H9 (cell line): ENCODE measurements around the gene MED15. TPM values are rescaled to one million over a fixed set of nuclear protein-coding genes. Genes with fewer than 3 reads are reported as not detected.

Source experiments
- DNase-seq: peaks from one replicate; pipeline ENCODE4 v3.0.0-alpha.2; 2017
- H2AFZ ChIP-seq: one replicate; pipeline ENCODE4 v1.6.1; 2013; ENCODE audit warnings: mild to moderate bottlenecking, low read length, control low read depth, moderate library complexity
- H2AK5ac ChIP-seq: 2 replicates; pipeline ENCODE4 v1.6.1; 2013; ENCODE audit warnings: low read length, control low read depth, mixed read lengths; ENCODE audit not compliant: insufficient read length
- H2BK120ac ChIP-seq: one replicate; pipeline ENCODE4 v1.6.1; 2013; ENCODE audit warnings: low read depth, mild to moderate bottlenecking, low read length, control low read depth, inconsistent platforms; ENCODE audit not compliant: poor library complexity, severe bottlenecking
- H2BK12ac ChIP-seq: 2 replicates; pipeline ENCODE4 v1.6.1; 2013; ENCODE audit warnings: low read length, control low read depth, mixed read lengths, low read depth; ENCODE audit not compliant: insufficient read length
- H2BK15ac ChIP-seq: 2 replicates; pipeline ENCODE4 v1.6.1; 2013; ENCODE audit warnings: low read depth, low read length, control low read depth
- H2BK20ac ChIP-seq: one replicate; pipeline ENCODE4 v1.6.1; 2013; ENCODE audit warnings: low read depth, mild to moderate bottlenecking, low read length, control low read depth, inconsistent platforms; ENCODE audit not compliant: poor library complexity, severe bottlenecking
- H2BK5ac ChIP-seq: 2 replicates; pipeline ENCODE4 v1.6.1; 2013; ENCODE audit warnings: low read length, control low read depth, mixed read lengths; ENCODE audit not compliant: insufficient read length
- H3K14ac ChIP-seq: 2 replicates; pipeline ENCODE4 v1.6.1; 2013; ENCODE audit warnings: low read length, control low read depth; ENCODE audit not compliant: insufficient read depth
- H3K18ac ChIP-seq: 2 replicates; pipeline ENCODE4 v1.6.1; 2013; ENCODE audit warnings: low read depth, mild to moderate bottlenecking, mixed read lengths, low read length, control low read depth; ENCODE audit not compliant: insufficient read length
- H3K23ac ChIP-seq: 2 replicates; pipeline ENCODE4 v1.6.1; 2013; ENCODE audit warnings: low read length, control low read depth, mixed read lengths, low read depth; ENCODE audit not compliant: insufficient read length
- H3K23me2 ChIP-seq: 2 replicates; pipeline ENCODE4 v1.6.1; 2013; ENCODE audit warnings: low read depth, mild to moderate bottlenecking, mixed read lengths, low read length, control low read depth; ENCODE audit not compliant: insufficient read length, poor library complexity, severe bottlenecking
- H3K27ac ChIP-seq: 2 replicates; pipeline ENCODE4 v1.5.1; 2013; ENCODE audit warnings: low read length, control low read depth, mixed read lengths, low read depth; ENCODE audit not compliant: insufficient read length
- H3K27me3 ChIP-seq: 2 replicates; pipeline ENCODE4 v1.6.1; 2013; ENCODE audit warnings: low read length, control low read depth, inconsistent platforms; ENCODE audit not compliant: insufficient read depth
- H3K4ac ChIP-seq: 2 replicates; pipeline ENCODE4 v1.6.1; 2013; ENCODE audit warnings: low read depth, mild to moderate bottlenecking, control low read depth, inconsistent platforms, low read length, moderate library complexity
- H3K4me1 ChIP-seq: 2 replicates; pipeline ENCODE4 v1.6.1; 2013; ENCODE audit warnings: low read length, control low read depth, inconsistent platforms; ENCODE audit not compliant: insufficient read depth
- H3K4me2 ChIP-seq: 2 replicates; pipeline ENCODE4 v1.6.1; 2013; ENCODE audit warnings: low read length, control low read depth, mixed read lengths; ENCODE audit not compliant: insufficient read length, insufficient read depth
- H3K56ac ChIP-seq: 2 replicates; pipeline ENCODE4 v1.6.1; 2013; ENCODE audit warnings: low read depth, mild to moderate bottlenecking, mixed read lengths, low read length, control low read depth; ENCODE audit not compliant: insufficient read length
- H3K79me1 ChIP-seq: 2 replicates; pipeline ENCODE4 v1.6.1; 2013; ENCODE audit warnings: low read depth, mild to moderate bottlenecking, moderate library complexity, low read length, control low read depth, inconsistent platforms; ENCODE audit not compliant: insufficient read depth, poor library complexity, severe bottlenecking
- H3K79me2 ChIP-seq: 2 replicates; pipeline ENCODE4 v1.6.1; 2013; ENCODE audit warnings: low read length, control low read depth, inconsistent platforms; ENCODE audit not compliant: insufficient read depth
- H3K9ac ChIP-seq: 2 replicates; pipeline ENCODE4 v1.6.1; 2013; ENCODE audit warnings: low read length, control low read depth, mixed read lengths; ENCODE audit not compliant: insufficient read length; ENCODE audit errors: extremely low read depth
- H3K9me3 ChIP-seq: one replicate; pipeline ENCODE4 v1.6.1; 2013; ENCODE audit warnings: low read depth, low read length, inconsistent platforms; ENCODE audit not compliant: control insufficient read depth
- H3T11ph ChIP-seq: one replicate; pipeline ENCODE4 v1.6.1; 2013; ENCODE audit warnings: mild to moderate bottlenecking, low read length, control low read depth, inconsistent platforms
- H4K20me1 ChIP-seq: one replicate; pipeline ENCODE4 v1.6.1; 2013; ENCODE audit not compliant: control insufficient read depth, insufficient read length, insufficient read depth
- H4K5ac ChIP-seq: 2 replicates; pipeline ENCODE4 v1.6.1; 2013; ENCODE audit warnings: low read depth, mild to moderate bottlenecking, mixed read lengths, low read length, control low read depth; ENCODE audit not compliant: insufficient read length
- H4K8ac ChIP-seq: replicated peaks from 2 replicates; pipeline ENCODE4 v1.6.1; 2013; ENCODE audit warnings: low read length, control low read depth, mixed read lengths, low read depth; ENCODE audit not compliant: insufficient read length
- H4K91ac ChIP-seq: 2 replicates; pipeline ENCODE4 v1.6.1; 2013; ENCODE audit warnings: low read depth, mild to moderate bottlenecking, moderate library complexity, mixed read lengths, low read length, control low read depth; ENCODE audit not compliant: insufficient read length
- H3K27ac Mint-ChIP-seq, 3 experiments: 2 replicates in 2 of 3; 3 replicates in 1 of 3; pipeline ENCODE4 v1.8.0; 2020 to 2021; ENCODE audit warnings: mixed read lengths in 3 of 3, mild to moderate bottlenecking in 1 of 3, moderate library complexity in 1 of 3
- H3K27me3 Mint-ChIP-seq: 2 replicates; pipeline ENCODE4 v1.8.0; 2021; ENCODE audit warnings: low read depth, mild to moderate bottlenecking, moderate library complexity, mixed read lengths
- H3K36me3 Mint-ChIP-seq, 3 experiments: 2 replicates in 2 of 3; 3 replicates in 1 of 3; pipeline ENCODE4 v1.8.0; 2020 to 2021; ENCODE audit warnings: low read depth in 3 of 3, mixed read lengths in 3 of 3; ENCODE audit not compliant: insufficient read depth in 1 of 3
- H3K4me1 Mint-ChIP-seq, 2 experiments: 2 replicates each; pipeline ENCODE4 v1.8.0; 2020; ENCODE audit warnings: mixed read lengths in 2 of 2
- H3K4me3 Mint-ChIP-seq, 2 experiments: 2 replicates in 1 of 2; 3 replicates in 1 of 2; pipeline ENCODE4 v1.8.0; 2020 to 2021; ENCODE audit warnings: mild to moderate bottlenecking in 2 of 2, mixed read lengths in 2 of 2, moderate library complexity in 1 of 2
- H3K9me3 Mint-ChIP-seq, 2 experiments: 2 replicates in 1 of 2; 3 replicates in 1 of 2; pipeline ENCODE4 v1.8.0; 2020; ENCODE audit warnings: mild to moderate bottlenecking in 2 of 2, mixed read lengths in 2 of 2, moderate library complexity in 1 of 2
- WGBS: extraction: QIAGEN DNeasy Blood & Tissue Kit; methylation state at CpG from one replicate; pipeline ENCODE4 v1.1.7; 2013; ENCODE audit warnings: missing lambda C conversion rate, low lambda C conversion rate, mixed read lengths; ENCODE audit not compliant: insufficient read length; ENCODE audit errors: extremely low coverage; 5-methylcytosine and 5-hydroxymethylcytosine counted together
- total RNA-seq: library from RNA; stranded (reverse); gene quantifications from 2 replicates; pipeline ENCODE4 v1.2.1, GENCODE V29; 2021
- TF ChIP-seq, protein P1 (sequence below): fragments of 200-600 bp; sonication (generic); conservative IDR thresholded peaks from 3 replicates; pipeline ENCODE4 v1.8.0; 2021; ENCODE audit warnings: antibody characterized with exemption, mild to moderate bottlenecking

The MED15 gene
- total RNA-seq, 1 experiment from 2014 or later = 47.4 TPM

GRCh38 chr22:20616451-20617043, 109.1 kb downstream of the MED15 start:
- no peaks in the 10 kb centered on the region for H3K23me2 ChIP-seq
- H3K4me1 ChIP-seq = no peaks in the 10 kb centered on the region
- no peaks in the 10 kb centered on the region for H3K9me3 ChIP-seq
- H3K79me2 ChIP-seq = no peaks in the 10 kb centered on the region
- H3K4me3 Mint-ChIP-seq = no peak overlapping the region
- H2BK20ac ChIP-seq = no peak overlapping the region
- no peak overlapping the region for H2AFZ ChIP-seq
- H3K18ac ChIP-seq = no peak overlapping the region
- H3K36me3 Mint-ChIP-seq = no peaks in the 10 kb centered on the region; a peak in 1 of 7 replicates
- TF ChIP-seq, protein P1, sequence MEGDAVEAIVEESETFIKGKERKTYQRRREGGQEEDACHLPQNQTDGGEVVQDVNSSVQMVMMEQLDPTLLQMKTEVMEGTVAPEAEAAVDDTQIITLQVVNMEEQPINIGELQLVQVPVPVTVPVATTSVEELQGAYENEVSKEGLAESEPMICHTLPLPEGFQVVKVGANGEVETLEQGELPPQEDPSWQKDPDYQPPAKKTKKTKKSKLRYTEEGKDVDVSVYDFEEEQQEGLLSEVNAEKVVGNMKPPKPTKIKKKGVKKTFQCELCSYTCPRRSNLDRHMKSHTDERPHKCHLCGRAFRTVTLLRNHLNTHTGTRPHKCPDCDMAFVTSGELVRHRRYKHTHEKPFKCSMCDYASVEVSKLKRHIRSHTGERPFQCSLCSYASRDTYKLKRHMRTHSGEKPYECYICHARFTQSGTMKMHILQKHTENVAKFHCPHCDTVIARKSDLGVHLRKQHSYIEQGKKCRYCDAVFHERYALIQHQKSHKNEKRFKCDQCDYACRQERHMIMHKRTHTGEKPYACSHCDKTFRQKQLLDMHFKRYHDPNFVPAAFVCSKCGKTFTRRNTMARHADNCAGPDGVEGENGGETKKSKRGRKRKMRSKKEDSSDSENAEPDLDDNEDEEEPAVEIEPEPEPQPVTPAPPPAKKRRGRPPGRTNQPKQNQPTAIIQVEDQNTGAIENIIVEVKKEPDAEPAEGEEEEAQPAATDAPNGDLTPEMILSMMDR = no peak
- no peak overlapping the region for H3T11ph ChIP-seq
- no peak overlapping the region for H2BK15ac ChIP-seq
- no peaks in the 10 kb centered on the region for H3K9me3 Mint-ChIP-seq
- no peak overlapping the region for H3K14ac ChIP-seq
- H3K27me3 ChIP-seq = no peaks in the 10 kb centered on the region
- H4K91ac ChIP-seq = no peak overlapping the region
- H3K27ac Mint-ChIP-seq = no peak overlapping the region
- H3K56ac ChIP-seq = no peak overlapping the region
- no peak overlapping the region for H2BK120ac ChIP-seq
- H3K79me1 ChIP-seq = no peaks in the 10 kb centered on the region
- H3K4me1 Mint-ChIP-seq = no peaks in the 10 kb centered on the region
- no peak for DNase-seq
- H4K5ac ChIP-seq = no peak overlapping the region
- H3K27ac ChIP-seq = no peak overlapping the region
- WGBS = no CpG with 5 or more reads among the region's 10 CpGs
- H3K4ac ChIP-seq = no peak overlapping the region
- H4K8ac ChIP-seq = no peak overlapping the region
- H3K4me2 ChIP-seq = no peak overlapping the region
- no peak overlapping the region for H2AK5ac ChIP-seq
- H3K9ac ChIP-seq = no peak overlapping the region
- no peaks in the 10 kb centered on the region; the same call in 1 of the 2 replicates for H3K27me3 Mint-ChIP-seq
- no peak overlapping the region for H2BK12ac ChIP-seq
- no peak overlapping the region for H2BK5ac ChIP-seq
- H3K23ac ChIP-seq = no peak overlapping the region
- H4K20me1 ChIP-seq = no peaks in the 10 kb centered on the region
